ENCODE results near the gene IGIP.

DNA sequence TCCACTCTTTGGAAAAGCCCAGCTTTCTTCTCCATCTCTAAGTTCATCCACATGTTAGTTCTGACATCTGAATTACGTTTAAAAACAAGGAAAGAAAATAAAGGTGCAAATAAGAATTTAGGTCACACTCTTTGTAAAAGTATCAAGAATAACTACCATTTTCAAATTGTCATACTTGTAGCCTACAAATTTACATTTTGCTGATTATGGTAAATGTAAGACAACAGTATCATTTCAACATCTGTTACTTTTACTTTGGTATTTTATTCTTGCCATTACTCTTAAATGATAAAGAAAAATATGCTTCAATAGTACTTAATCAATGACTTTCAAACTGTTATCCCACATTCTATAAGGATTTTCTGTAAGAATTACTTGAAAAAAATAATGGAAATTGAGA lies 21.6 kb upstream of the IGIP start:
- TF ChIP-seq, protein P1, sequence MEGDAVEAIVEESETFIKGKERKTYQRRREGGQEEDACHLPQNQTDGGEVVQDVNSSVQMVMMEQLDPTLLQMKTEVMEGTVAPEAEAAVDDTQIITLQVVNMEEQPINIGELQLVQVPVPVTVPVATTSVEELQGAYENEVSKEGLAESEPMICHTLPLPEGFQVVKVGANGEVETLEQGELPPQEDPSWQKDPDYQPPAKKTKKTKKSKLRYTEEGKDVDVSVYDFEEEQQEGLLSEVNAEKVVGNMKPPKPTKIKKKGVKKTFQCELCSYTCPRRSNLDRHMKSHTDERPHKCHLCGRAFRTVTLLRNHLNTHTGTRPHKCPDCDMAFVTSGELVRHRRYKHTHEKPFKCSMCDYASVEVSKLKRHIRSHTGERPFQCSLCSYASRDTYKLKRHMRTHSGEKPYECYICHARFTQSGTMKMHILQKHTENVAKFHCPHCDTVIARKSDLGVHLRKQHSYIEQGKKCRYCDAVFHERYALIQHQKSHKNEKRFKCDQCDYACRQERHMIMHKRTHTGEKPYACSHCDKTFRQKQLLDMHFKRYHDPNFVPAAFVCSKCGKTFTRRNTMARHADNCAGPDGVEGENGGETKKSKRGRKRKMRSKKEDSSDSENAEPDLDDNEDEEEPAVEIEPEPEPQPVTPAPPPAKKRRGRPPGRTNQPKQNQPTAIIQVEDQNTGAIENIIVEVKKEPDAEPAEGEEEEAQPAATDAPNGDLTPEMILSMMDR (IDR thresholded peaks at IDR 0.05) = no peak
- TF ChIP-seq, protein P2, sequence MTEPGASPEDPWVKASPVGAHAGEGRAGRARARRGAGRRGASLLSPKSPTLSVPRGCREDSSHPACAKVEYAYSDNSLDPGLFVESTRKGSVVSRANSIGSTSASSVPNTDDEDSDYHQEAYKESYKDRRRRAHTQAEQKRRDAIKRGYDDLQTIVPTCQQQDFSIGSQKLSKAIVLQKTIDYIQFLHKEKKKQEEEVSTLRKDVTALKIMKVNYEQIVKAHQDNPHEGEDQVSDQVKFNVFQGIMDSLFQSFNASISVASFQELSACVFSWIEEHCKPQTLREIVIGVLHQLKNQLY (CRISPR knock-in tag; IDR thresholded peaks at IDR 0.05) = no peak
- TF ChIP-seq JUN (CRISPR knock-in tag; IDR thresholded peaks at IDR 0.05) (no peak), FOXP1 (CRISPR knock-in tag; IDR thresholded peaks at IDR 0.05; ENCODE audit: borderline replicate concordance) (no peak), ZNF317 (CRISPR knock-in tag; IDR thresholded peaks at IDR 0.05; ENCODE audit: borderline replicate concordance, low read depth) (no peak), TEAD4 (CRISPR knock-in tag; IDR thresholded peaks at IDR 0.05) (no peak), RELA (CRISPR knock-in tag; IDR thresholded peaks at IDR 0.05; ENCODE audit: borderline replicate concordance) (no peak)
- TF ChIP-seq, protein P3, sequence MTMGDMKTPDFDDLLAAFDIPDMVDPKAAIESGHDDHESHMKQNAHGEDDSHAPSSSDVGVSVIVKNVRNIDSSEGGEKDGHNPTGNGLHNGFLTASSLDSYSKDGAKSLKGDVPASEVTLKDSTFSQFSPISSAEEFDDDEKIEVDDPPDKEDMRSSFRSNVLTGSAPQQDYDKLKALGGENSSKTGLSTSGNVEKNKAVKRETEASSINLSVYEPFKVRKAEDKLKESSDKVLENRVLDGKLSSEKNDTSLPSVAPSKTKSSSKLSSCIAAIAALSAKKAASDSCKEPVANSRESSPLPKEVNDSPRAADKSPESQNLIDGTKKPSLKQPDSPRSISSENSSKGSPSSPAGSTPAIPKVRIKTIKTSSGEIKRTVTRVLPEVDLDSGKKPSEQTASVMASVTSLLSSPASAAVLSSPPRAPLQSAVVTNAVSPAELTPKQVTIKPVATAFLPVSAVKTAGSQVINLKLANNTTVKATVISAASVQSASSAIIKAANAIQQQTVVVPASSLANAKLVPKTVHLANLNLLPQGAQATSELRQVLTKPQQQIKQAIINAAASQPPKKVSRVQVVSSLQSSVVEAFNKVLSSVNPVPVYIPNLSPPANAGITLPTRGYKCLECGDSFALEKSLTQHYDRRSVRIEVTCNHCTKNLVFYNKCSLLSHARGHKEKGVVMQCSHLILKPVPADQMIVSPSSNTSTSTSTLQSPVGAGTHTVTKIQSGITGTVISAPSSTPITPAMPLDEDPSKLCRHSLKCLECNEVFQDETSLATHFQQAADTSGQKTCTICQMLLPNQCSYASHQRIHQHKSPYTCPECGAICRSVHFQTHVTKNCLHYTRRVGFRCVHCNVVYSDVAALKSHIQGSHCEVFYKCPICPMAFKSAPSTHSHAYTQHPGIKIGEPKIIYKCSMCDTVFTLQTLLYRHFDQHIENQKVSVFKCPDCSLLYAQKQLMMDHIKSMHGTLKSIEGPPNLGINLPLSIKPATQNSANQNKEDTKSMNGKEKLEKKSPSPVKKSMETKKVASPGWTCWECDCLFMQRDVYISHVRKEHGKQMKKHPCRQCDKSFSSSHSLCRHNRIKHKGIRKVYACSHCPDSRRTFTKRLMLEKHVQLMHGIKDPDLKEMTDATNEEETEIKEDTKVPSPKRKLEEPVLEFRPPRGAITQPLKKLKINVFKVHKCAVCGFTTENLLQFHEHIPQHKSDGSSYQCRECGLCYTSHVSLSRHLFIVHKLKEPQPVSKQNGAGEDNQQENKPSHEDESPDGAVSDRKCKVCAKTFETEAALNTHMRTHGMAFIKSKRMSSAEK (CRISPR knock-in tag; IDR thresholded peaks at IDR 0.05; ENCODE audit: borderline replicate concordance) = no peak
- TF ChIP-seq, protein P4, sequence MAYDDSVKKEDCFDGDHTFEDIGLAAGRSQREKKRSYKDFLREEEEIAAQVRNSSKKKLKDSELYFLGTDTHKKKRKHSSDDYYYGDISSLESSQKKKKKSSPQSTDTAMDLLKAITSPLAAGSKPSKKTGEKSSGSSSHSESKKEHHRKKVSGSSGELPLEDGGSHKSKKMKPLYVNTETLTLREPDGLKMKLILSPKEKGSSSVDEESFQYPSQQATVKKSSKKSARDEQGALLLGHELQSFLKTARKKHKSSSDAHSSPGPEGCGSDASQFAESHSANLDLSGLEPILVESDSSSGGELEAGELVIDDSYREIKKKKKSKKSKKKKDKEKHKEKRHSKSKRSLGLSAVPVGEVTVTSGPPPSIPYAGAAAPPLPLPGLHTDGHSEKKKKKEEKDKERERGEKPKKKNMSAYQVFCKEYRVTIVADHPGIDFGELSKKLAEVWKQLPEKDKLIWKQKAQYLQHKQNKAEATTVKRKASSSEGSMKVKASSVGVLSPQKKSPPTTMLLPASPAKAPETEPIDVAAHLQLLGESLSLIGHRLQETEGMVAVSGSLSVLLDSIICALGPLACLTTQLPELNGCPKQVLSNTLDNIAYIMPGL (CRISPR knock-in tag; IDR thresholded peaks at IDR 0.05) = no peak
- TF ChIP-seq, protein P5, sequence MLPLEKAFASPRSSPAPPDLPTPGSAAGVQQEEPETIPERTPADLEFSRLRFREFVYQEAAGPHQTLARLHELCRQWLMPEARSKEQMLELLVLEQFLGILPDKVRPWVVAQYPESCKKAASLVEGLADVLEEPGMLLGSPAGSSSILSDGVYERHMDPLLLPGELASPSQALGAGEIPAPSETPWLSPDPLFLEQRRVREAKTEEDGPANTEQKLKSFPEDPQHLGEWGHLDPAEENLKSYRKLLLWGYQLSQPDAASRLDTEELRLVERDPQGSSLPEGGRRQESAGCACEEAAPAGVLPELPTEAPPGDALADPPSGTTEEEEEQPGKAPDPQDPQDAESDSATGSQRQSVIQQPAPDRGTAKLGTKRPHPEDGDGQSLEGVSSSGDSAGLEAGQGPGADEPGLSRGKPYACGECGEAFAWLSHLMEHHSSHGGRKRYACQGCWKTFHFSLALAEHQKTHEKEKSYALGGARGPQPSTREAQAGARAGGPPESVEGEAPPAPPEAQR (CRISPR knock-in tag; IDR thresholded peaks at IDR 0.05) = no peak
- TF ChIP-seq, protein P6, sequence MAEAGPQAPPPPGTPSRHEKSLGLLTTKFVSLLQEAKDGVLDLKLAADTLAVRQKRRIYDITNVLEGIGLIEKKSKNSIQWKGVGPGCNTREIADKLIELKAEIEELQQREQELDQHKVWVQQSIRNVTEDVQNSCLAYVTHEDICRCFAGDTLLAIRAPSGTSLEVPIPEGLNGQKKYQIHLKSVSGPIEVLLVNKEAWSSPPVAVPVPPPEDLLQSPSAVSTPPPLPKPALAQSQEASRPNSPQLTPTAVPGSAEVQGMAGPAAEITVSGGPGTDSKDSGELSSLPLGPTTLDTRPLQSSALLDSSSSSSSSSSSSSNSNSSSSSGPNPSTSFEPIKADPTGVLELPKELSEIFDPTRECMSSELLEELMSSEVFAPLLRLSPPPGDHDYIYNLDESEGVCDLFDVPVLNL (CRISPR knock-in tag; IDR thresholded peaks at IDR 0.05; ENCODE audit: borderline replicate concordance, low read depth) = no peak
- TF ChIP-seq, protein P7, sequence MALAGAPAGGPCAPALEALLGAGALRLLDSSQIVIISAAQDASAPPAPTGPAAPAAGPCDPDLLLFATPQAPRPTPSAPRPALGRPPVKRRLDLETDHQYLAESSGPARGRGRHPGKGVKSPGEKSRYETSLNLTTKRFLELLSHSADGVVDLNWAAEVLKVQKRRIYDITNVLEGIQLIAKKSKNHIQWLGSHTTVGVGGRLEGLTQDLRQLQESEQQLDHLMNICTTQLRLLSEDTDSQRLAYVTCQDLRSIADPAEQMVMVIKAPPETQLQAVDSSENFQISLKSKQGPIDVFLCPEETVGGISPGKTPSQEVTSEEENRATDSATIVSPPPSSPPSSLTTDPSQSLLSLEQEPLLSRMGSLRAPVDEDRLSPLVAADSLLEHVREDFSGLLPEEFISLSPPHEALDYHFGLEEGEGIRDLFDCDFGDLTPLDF (CRISPR knock-in tag; IDR thresholded peaks at IDR 0.05) = no peak
- TF ChIP-seq, protein P8, sequence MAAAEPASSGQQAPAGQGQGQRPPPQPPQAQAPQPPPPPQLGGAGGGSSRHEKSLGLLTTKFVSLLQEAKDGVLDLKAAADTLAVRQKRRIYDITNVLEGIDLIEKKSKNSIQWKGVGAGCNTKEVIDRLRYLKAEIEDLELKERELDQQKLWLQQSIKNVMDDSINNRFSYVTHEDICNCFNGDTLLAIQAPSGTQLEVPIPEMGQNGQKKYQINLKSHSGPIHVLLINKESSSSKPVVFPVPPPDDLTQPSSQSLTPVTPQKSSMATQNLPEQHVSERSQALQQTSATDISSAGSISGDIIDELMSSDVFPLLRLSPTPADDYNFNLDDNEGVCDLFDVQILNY (CRISPR knock-in tag; IDR thresholded peaks at IDR 0.05) = no peak
- TF ChIP-seq, protein P9, sequence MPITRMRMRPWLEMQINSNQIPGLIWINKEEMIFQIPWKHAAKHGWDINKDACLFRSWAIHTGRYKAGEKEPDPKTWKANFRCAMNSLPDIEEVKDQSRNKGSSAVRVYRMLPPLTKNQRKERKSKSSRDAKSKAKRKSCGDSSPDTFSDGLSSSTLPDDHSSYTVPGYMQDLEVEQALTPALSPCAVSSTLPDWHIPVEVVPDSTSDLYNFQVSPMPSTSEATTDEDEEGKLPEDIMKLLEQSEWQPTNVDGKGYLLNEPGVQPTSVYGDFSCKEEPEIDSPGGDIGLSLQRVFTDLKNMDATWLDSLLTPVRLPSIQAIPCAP (CRISPR knock-in tag; IDR thresholded peaks at IDR 0.05) = no peak

All from WTC11 (cell line).